ENCODE results near the gene HBD. TPM values are rescaled to one million over a fixed set of nuclear protein-coding genes. Genes with fewer than 3 reads are reported as not detected.

HBD gene
- total and polyA plus RNA-seq, 9 of the 15 experiments (the other 6 are each of a cell fraction or from before 2014, with no cell fraction given): 11.8 to 169 (median 36.0) TPM

DNA sequence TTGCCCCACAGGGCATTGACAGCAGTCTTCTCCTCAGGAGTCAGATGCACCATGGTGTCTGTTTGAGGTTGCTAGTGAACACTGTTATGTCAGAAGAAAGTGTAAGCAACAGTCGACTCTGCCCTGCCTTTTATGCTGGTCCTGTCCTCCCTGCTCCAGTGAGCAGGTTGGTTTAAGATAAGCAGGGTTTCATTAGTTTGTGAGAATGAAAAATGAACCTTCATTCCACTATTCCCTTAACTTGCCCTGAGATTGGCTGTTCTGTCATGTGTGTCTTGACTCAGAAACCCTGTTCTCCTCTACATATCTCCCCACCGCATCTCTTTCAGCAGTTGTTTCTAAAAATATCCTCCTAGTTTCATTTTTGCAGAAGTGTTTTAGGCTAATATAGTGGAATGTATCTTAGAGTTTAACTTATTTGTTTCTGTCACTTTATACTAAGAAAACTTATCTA is at the start of gene HBD (continued):
- TF ChIP-seq TAF9B (IDR thresholded peaks at IDR 0.05; ENCODE audit: partially characterized antibody): no peak
- no peak for TF ChIP-seq ARID2 (IDR thresholded peaks at IDR 0.05)
- no peak for TF ChIP-seq RFX1 (IDR thresholded peaks at IDR 0.05)
- TF ChIP-seq, protein P1, sequence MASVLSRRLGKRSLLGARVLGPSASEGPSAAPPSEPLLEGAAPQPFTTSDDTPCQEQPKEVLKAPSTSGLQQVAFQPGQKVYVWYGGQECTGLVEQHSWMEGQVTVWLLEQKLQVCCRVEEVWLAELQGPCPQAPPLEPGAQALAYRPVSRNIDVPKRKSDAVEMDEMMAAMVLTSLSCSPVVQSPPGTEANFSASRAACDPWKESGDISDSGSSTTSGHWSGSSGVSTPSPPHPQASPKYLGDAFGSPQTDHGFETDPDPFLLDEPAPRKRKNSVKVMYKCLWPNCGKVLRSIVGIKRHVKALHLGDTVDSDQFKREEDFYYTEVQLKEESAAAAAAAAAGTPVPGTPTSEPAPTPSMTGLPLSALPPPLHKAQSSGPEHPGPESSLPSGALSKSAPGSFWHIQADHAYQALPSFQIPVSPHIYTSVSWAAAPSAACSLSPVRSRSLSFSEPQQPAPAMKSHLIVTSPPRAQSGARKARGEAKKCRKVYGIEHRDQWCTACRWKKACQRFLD (CRISPR knock-in tag; IDR thresholded peaks at IDR 0.05): no peak
- TF ChIP-seq KDM1A (IDR thresholded peaks at IDR 0.05): peak in 1 of 2 experiments; percentile 35; a peak in 1 of 4 replicates
- TF ChIP-seq ZBTB7A (IDR thresholded peaks at IDR 0.05; ENCODE audit: borderline replicate concordance, control insufficient read depth, low read depth, low read length): no peak
- TF ChIP-seq, protein P2, sequence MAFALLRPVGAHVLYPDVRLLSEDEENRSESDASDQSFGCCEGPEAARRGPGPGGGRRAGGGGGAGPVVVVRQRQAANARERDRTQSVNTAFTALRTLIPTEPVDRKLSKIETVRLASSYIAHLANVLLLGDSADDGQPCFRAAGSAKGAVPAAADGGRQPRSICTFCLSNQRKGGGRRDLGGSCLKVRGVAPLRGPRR (CRISPR knock-in tag; IDR thresholded peaks at IDR 0.05): no peak
- no peak for TF ChIP-seq DNMT1 (IDR thresholded peaks at IDR 0.05)
- TF ChIP-seq, protein P3, sequence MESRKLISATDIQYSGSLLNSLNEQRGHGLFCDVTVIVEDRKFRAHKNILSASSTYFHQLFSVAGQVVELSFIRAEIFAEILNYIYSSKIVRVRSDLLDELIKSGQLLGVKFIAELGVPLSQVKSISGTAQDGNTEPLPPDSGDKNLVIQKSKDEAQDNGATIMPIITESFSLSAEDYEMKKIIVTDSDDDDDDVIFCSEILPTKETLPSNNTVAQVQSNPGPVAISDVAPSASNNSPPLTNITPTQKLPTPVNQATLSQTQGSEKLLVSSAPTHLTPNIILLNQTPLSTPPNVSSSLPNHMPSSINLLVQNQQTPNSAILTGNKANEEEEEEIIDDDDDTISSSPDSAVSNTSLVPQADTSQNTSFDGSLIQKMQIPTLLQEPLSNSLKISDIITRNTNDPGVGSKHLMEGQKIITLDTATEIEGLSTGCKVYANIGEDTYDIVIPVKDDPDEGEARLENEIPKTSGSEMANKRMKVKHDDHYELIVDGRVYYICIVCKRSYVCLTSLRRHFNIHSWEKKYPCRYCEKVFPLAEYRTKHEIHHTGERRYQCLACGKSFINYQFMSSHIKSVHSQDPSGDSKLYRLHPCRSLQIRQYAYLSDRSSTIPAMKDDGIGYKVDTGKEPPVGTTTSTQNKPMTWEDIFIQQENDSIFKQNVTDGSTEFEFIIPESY (CRISPR knock-in tag; IDR thresholded peaks at IDR 0.05): no peak
- TF ChIP-seq, protein P4, sequence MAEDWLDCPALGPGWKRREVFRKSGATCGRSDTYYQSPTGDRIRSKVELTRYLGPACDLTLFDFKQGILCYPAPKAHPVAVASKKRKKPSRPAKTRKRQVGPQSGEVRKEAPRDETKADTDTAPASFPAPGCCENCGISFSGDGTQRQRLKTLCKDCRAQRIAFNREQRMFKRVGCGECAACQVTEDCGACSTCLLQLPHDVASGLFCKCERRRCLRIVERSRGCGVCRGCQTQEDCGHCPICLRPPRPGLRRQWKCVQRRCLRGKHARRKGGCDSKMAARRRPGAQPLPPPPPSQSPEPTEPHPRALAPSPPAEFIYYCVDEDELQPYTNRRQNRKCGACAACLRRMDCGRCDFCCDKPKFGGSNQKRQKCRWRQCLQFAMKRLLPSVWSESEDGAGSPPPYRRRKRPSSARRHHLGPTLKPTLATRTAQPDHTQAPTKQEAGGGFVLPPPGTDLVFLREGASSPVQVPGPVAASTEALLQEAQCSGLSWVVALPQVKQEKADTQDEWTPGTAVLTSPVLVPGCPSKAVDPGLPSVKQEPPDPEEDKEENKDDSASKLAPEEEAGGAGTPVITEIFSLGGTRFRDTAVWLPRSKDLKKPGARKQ (CRISPR knock-in tag; IDR thresholded peaks at IDR 0.05): no peak
- no peak for TF ChIP-seq HSF4 (CRISPR knock-in tag; IDR thresholded peaks at IDR 0.05; ENCODE audit: borderline replicate concordance)
- TF ChIP-seq ELF4 (CRISPR knock-in tag; IDR thresholded peaks at IDR 0.05): no peak
- no peak; the same call in 1 of the 2 replicates for TF ChIP-seq BACH1 (tag; IDR thresholded peaks at IDR 0.05)
- TF ChIP-seq XRCC5 (IDR thresholded peaks at IDR 0.05; ENCODE audit: low read depth, low read length): no peak
- TF ChIP-seq FOXA1 (IDR thresholded peaks at IDR 0.05; ENCODE audit: borderline replicate concordance): no peak
- TF ChIP-seq, protein P5, sequence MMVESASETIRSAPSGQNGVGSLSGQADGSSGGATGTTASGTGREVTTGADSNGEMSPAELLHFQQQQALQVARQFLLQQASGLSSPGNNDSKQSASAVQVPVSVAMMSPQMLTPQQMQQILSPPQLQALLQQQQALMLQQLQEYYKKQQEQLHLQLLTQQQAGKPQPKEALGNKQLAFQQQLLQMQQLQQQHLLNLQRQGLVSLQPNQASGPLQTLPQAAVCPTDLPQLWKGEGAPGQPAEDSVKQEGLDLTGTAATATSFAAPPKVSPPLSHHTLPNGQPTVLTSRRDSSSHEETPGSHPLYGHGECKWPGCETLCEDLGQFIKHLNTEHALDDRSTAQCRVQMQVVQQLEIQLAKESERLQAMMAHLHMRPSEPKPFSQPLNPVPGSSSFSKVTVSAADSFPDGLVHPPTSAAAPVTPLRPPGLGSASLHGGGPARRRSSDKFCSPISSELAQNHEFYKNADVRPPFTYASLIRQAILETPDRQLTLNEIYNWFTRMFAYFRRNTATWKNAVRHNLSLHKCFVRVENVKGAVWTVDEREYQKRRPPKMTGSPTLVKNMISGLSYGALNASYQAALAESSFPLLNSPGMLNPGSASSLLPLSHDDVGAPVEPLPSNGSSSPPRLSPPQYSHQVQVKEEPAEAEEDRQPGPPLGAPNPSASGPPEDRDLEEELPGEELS (CRISPR knock-in tag; IDR thresholded peaks at IDR 0.05; ENCODE audit: borderline replicate concordance): no peak
- TF ChIP-seq, protein P6, sequence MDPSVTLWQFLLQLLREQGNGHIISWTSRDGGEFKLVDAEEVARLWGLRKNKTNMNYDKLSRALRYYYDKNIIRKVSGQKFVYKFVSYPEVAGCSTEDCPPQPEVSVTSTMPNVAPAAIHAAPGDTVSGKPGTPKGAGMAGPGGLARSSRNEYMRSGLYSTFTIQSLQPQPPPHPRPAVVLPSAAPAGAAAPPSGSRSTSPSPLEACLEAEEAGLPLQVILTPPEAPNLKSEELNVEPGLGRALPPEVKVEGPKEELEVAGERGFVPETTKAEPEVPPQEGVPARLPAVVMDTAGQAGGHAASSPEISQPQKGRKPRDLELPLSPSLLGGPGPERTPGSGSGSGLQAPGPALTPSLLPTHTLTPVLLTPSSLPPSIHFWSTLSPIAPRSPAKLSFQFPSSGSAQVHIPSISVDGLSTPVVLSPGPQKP (CRISPR knock-in tag; IDR thresholded peaks at IDR 0.05): no peak
- TF ChIP-seq DDX20 (tag; IDR thresholded peaks at IDR 0.05; ENCODE audit: low read depth): no peak
- TF ChIP-seq, protein P7, sequence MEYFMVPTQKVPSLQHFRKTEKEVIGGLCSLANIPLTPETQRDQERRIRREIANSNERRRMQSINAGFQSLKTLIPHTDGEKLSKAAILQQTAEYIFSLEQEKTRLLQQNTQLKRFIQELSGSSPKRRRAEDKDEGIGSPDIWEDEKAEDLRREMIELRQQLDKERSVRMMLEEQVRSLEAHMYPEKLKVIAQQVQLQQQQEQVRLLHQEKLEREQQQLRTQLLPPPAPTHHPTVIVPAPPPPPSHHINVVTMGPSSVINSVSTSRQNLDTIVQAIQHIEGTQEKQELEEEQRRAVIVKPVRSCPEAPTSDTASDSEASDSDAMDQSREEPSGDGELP (CRISPR knock-in tag; IDR thresholded peaks at IDR 0.05; ENCODE audit: borderline replicate concordance): no peak

All from K562 (cell line).